ENCODE data around the gene MS4A7.

The MS4A7 gene

GRCh38 chr11:60420015-60420414 lies 41.7 kb downstream of the MS4A7 start:
- DNase-seq (ENCODE audit: low read depth, low spot score) = no peak
- no peak overlapping the region for H3K27ac ChIP-seq
- H3K9me3 ChIP-seq (ENCODE audit: low read depth, low read length) = no peaks in the 10 kb centered on the region
- H3K36me3 ChIP-seq (ENCODE audit: insufficient read depth, low read length) = no peaks in the 10 kb centered on the region
- TF ChIP-seq EZH2 (IDR thresholded peaks at IDR 0.05) (no peak), POLR2AphosphoS5 (IDR thresholded peaks at IDR 0.05; ENCODE audit: borderline replicate concordance, low read depth, low read length) (no peak), FOXP2 (optimal IDR thresholded peaks at IDR 0.05; ENCODE audit: control extremely low read depth, extremely low read length, insufficient read depth) (no peak)
- H3K9ac ChIP-seq (ENCODE audit: insufficient read length) = no peak overlapping the region
- H3K4me3 ChIP-seq = no peak overlapping the region

GRCh38 chr11:60422609-60423008 lies 44.3 kb downstream of the MS4A7 start:
- Histone ChIP-seq H3K9ac (ENCODE audit: insufficient read length) (no peak overlapping the region), H3K36me3 (ENCODE audit: insufficient read depth, low read length) (no peaks in the 10 kb centered on the region), H3K4me3 (no peak overlapping the region), H3K27ac (no peak overlapping the region), H3K9me3 (ENCODE audit: low read depth, low read length) (no peaks in the 10 kb centered on the region)
- no peak for TF ChIP-seq POLR2AphosphoS5 (IDR thresholded peaks at IDR 0.05; ENCODE audit: borderline replicate concordance, low read depth, low read length)
- no peak for TF ChIP-seq EZH2 (IDR thresholded peaks at IDR 0.05)
- TF ChIP-seq FOXP2 (optimal IDR thresholded peaks at IDR 0.05; ENCODE audit: control extremely low read depth, extremely low read length, insufficient read depth) = no peak
- no peak for DNase-seq (ENCODE audit: low read depth, low spot score)

- no peak overlapping the region for H3K4me3 ChIP-seq
- H3K9me3 ChIP-seq (ENCODE audit: low read depth, low read length) = no peaks in the 10 kb centered on the region
- TF ChIP-seq EZH2 (IDR thresholded peaks at IDR 0.05) (no peak), POLR2AphosphoS5 (IDR thresholded peaks at IDR 0.05; ENCODE audit: borderline replicate concordance, low read depth, low read length) (no peak), FOXP2 (optimal IDR thresholded peaks at IDR 0.05; ENCODE audit: control extremely low read depth, extremely low read length, insufficient read depth) (no peak)
- H3K36me3 ChIP-seq (ENCODE audit: insufficient read depth, low read length) = no peaks in the 10 kb centered on the region
- no peak for DNase-seq (ENCODE audit: low read depth, low spot score)
- H3K9ac ChIP-seq (ENCODE audit: insufficient read length) = no peak overlapping the region
- H3K27ac ChIP-seq = no peak overlapping the region
Observed at GRCh38 chr11:60428517-60428916, 50.2 kb downstream of the MS4A7 start.

- H3K4me3 ChIP-seq = no peak within 1 kb of the TSS
- H3K36me3 ChIP-seq (ENCODE audit: insufficient read depth, low read length) = no peaks in the 10 kb centered on the region
- H3K9me3 ChIP-seq (ENCODE audit: low read depth, low read length) = no peaks in the 10 kb centered on the region
- H3K9ac ChIP-seq (ENCODE audit: insufficient read length) = no peak within 1 kb of the TSS
- no peak within 1 kb of the TSS for H3K27ac ChIP-seq
- TF ChIP-seq EZH2 (IDR thresholded peaks at IDR 0.05) (no peak), FOXP2 (optimal IDR thresholded peaks at IDR 0.05; ENCODE audit: control extremely low read depth, extremely low read length, insufficient read depth) (no peak), POLR2AphosphoS5 (IDR thresholded peaks at IDR 0.05; ENCODE audit: borderline replicate concordance, low read depth, low read length) (no peak)
- no peak for DNase-seq (ENCODE audit: low read depth, low spot score)
Observed at GRCh38 chr11:60429272-60429671, 50.9 kb downstream of the MS4A7 start, which contains the start of gene MS4A5. TSS of gene MS4A5 (plus strand) at chr11:60429572. CDS start at chr11:60429675, 103 bp downstream.

- Histone ChIP-seq H3K36me3 (ENCODE audit: insufficient read depth, low read length) (no peaks in the 10 kb centered on the region), H3K9me3 (ENCODE audit: low read depth, low read length) (no peaks in the 10 kb centered on the region), H3K9ac (ENCODE audit: insufficient read length) (no peak overlapping the region), H3K4me3 (no peak overlapping the region), H3K27ac (no peak overlapping the region)
- no peak for DNase-seq (ENCODE audit: low read depth, low spot score)
- no peak for TF ChIP-seq POLR2AphosphoS5 (IDR thresholded peaks at IDR 0.05; ENCODE audit: borderline replicate concordance, low read depth, low read length)
- no peak for TF ChIP-seq FOXP2 (optimal IDR thresholded peaks at IDR 0.05; ENCODE audit: control extremely low read depth, extremely low read length, insufficient read depth)
- TF ChIP-seq EZH2 (IDR thresholded peaks at IDR 0.05) = no peak
Observed at GRCh38 chr11:60431251-60431650, 52.9 kb downstream of the MS4A7 start.

GRCh38 chr11:60433401-60433800 lies 55.1 kb downstream of the MS4A7 start:
- Histone ChIP-seq H3K27ac (no peak overlapping the region), H3K36me3 (ENCODE audit: insufficient read depth, low read length) (no peaks in the 10 kb centered on the region), H3K9ac (ENCODE audit: insufficient read length) (no peak overlapping the region), H3K9me3 (ENCODE audit: low read depth, low read length) (no peaks in the 10 kb centered on the region), H3K4me3 (no peak overlapping the region)
- DNase-seq (ENCODE audit: low read depth, low spot score) = no peak
- TF ChIP-seq POLR2AphosphoS5 (IDR thresholded peaks at IDR 0.05; ENCODE audit: borderline replicate concordance, low read depth, low read length) (no peak), FOXP2 (optimal IDR thresholded peaks at IDR 0.05; ENCODE audit: control extremely low read depth, extremely low read length, insufficient read depth) (no peak), EZH2 (IDR thresholded peaks at IDR 0.05) (no peak)

Data from SK-N-MC (cell line).